ENCODE data around the gene NAT10.
A peak's percentile ranks its signal among the peaks of the same experiment; 100 is the strongest.

DNA sequence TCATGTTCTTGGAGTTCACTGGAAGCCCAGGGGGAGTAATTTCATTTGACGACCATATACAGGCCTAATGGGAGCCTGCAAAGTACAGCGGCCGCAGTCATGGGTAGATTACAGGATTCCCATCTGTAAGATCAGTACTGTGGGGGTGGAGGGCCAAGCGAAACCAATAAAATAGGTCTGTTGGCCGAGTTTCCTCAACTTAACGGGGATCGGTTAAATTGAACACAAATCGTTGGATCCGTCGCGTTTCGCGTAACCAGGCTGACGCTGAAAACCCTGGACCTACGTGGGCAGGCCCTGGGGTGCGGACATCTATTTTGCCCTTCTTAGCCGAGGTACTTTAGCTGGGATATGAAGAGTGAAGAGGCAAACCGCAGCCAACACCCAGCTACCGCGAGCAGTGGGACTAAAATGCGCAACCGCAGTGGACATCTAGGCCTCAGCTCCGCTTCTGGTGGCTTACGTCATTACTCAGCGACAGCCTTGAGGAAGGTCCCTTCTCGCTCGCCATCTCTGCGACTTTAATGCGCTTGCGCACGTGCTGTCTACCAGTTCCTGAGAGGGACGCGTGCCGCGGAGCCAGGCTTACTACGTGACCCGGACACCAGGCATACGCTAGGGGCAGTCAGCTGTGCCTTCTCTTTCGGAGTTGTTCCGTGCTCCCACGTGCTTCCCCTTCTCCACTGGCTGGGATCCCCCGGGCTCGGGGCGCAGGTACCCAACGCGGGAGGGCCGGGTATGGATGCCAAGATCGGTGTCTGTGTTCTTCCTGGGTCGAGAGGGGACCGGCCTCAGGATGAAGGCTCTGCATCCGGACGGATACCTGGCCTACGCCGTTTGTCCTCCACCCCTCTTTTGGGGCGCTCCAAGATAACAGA, at the start of gene NAT10:
- TF ChIP-seq, protein P1, sequence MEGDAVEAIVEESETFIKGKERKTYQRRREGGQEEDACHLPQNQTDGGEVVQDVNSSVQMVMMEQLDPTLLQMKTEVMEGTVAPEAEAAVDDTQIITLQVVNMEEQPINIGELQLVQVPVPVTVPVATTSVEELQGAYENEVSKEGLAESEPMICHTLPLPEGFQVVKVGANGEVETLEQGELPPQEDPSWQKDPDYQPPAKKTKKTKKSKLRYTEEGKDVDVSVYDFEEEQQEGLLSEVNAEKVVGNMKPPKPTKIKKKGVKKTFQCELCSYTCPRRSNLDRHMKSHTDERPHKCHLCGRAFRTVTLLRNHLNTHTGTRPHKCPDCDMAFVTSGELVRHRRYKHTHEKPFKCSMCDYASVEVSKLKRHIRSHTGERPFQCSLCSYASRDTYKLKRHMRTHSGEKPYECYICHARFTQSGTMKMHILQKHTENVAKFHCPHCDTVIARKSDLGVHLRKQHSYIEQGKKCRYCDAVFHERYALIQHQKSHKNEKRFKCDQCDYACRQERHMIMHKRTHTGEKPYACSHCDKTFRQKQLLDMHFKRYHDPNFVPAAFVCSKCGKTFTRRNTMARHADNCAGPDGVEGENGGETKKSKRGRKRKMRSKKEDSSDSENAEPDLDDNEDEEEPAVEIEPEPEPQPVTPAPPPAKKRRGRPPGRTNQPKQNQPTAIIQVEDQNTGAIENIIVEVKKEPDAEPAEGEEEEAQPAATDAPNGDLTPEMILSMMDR (conservative IDR thresholded peaks at IDR 0.05; ENCODE audit: low read depth in 2 of 2) = no peak
- TF ChIP-seq JUNB (IDR thresholded peaks at IDR 0.05; ENCODE audit: unreplicated experiment) (no peak), EZH2 (IDR thresholded peaks at IDR 0.05; ENCODE audit: low read depth, unreplicated experiment) (no peak), POLR2AphosphoS5 (IDR thresholded peaks at IDR 0.05; ENCODE audit: low read depth) (peak; percentile 93), EZH2phosphoT487 (IDR thresholded peaks at IDR 0.05; ENCODE audit: unreplicated experiment) (no peak), NANOG (IDR thresholded peaks at IDR 0.05; ENCODE audit: borderline replicate concordance) (no peak)
- TF ChIP-seq, protein P2, sequence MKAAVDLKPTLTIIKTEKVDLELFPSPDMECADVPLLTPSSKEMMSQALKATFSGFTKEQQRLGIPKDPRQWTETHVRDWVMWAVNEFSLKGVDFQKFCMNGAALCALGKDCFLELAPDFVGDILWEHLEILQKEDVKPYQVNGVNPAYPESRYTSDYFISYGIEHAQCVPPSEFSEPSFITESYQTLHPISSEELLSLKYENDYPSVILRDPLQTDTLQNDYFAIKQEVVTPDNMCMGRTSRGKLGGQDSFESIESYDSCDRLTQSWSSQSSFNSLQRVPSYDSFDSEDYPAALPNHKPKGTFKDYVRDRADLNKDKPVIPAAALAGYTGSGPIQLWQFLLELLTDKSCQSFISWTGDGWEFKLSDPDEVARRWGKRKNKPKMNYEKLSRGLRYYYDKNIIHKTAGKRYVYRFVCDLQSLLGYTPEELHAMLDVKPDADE (IDR thresholded peaks at IDR 0.05) = peak; percentile 82
